ENCODE results near the gene PCYT1A. TPM values are rescaled to one million over a fixed set of nuclear protein-coding genes. Genes with fewer than 3 reads are reported as not detected.

Gene PCYT1A
- total RNA-seq, 1 donor from 2014 or later = 37.0 TPM

GRCh38 chr3:196194542-196194915 lies 93.0 kb downstream of the PCYT1A start:
- Mint-ChIP-seq H3K9me3 (ENCODE audit: unreplicated experiment) (no peaks in the 10 kb centered on the region), H3K27ac (ENCODE audit: unreplicated experiment) (no peak overlapping the region), H3K36me3 (ENCODE audit: unreplicated experiment) (no peaks in the 10 kb centered on the region), H3K27me3 (ENCODE audit: unreplicated experiment) (peaks cover 5% of the 10 kb centered on the region), H3K4me3 (ENCODE audit: unreplicated experiment) (no peak overlapping the region), H3K4me1 (ENCODE audit: low read depth, unreplicated experiment) (peaks cover 4% of the 10 kb centered on the region)
- no peak for TF ChIP-seq CTCF (IDR thresholded peaks at IDR 0.05; ENCODE audit: partially characterized antibody, unreplicated experiment)
- no peak for DNase-seq

- Mint-ChIP-seq H3K27ac (ENCODE audit: unreplicated experiment) (no peak overlapping the region), H3K27me3 (ENCODE audit: unreplicated experiment) (peaks cover 2% of the 10 kb centered on the region), H3K4me1 (ENCODE audit: low read depth, unreplicated experiment) (peaks cover 5% of the 10 kb centered on the region), H3K9me3 (ENCODE audit: unreplicated experiment) (no peaks in the 10 kb centered on the region), H3K36me3 (ENCODE audit: unreplicated experiment) (no peaks in the 10 kb centered on the region), H3K4me3 (ENCODE audit: unreplicated experiment) (no peak overlapping the region)
- no peak for TF ChIP-seq CTCF (IDR thresholded peaks at IDR 0.05; ENCODE audit: partially characterized antibody, unreplicated experiment)
- no peak for DNase-seq
Observed at GRCh38 chr3:196193736-196194541, 93.6 kb downstream of the PCYT1A start.

- TF ChIP-seq CTCF (IDR thresholded peaks at IDR 0.05; ENCODE audit: partially characterized antibody, unreplicated experiment) = no peak
- H3K9me3 Mint-ChIP-seq (ENCODE audit: unreplicated experiment) = no peaks in the 10 kb centered on the region
- DNase-seq = no peak
- H3K4me3 Mint-ChIP-seq (ENCODE audit: unreplicated experiment) = no peak overlapping the region
- H3K27me3 Mint-ChIP-seq (ENCODE audit: unreplicated experiment) = peaks cover 2% of the 10 kb centered on the region
- H3K36me3 Mint-ChIP-seq (ENCODE audit: unreplicated experiment) = no peaks in the 10 kb centered on the region
- peaks cover 5% of the 10 kb centered on the region for H3K4me1 Mint-ChIP-seq (ENCODE audit: low read depth, unreplicated experiment)
- no peak overlapping the region for H3K27ac Mint-ChIP-seq (ENCODE audit: unreplicated experiment)
Observed at GRCh38 chr3:196193133-196193735, 94.3 kb downstream of the PCYT1A start.

GRCh38 chr3:196192524-196193051 lies 94.9 kb downstream of the PCYT1A start:
- no peak overlapping the region for H3K4me3 Mint-ChIP-seq (ENCODE audit: unreplicated experiment)
- H3K27ac Mint-ChIP-seq (ENCODE audit: unreplicated experiment) = no peak overlapping the region
- TF ChIP-seq CTCF (IDR thresholded peaks at IDR 0.05; ENCODE audit: partially characterized antibody, unreplicated experiment) = no peak
- peaks cover 2% of the 10 kb centered on the region for H3K27me3 Mint-ChIP-seq (ENCODE audit: unreplicated experiment)
- peaks cover 5% of the 10 kb centered on the region for H3K4me1 Mint-ChIP-seq (ENCODE audit: low read depth, unreplicated experiment)
- peaks cover 3% of the 10 kb centered on the region for H3K9me3 Mint-ChIP-seq (ENCODE audit: unreplicated experiment)
- DNase-seq = no peak
- no peaks in the 10 kb centered on the region for H3K36me3 Mint-ChIP-seq (ENCODE audit: unreplicated experiment)

GRCh38 chr3:196192036-196192523 lies 95.4 kb downstream of the PCYT1A start:
- no peak for TF ChIP-seq CTCF (IDR thresholded peaks at IDR 0.05; ENCODE audit: partially characterized antibody, unreplicated experiment)
- no peak for DNase-seq
- H3K36me3 Mint-ChIP-seq (ENCODE audit: unreplicated experiment) = no peaks in the 10 kb centered on the region
- no peak overlapping the region for H3K4me3 Mint-ChIP-seq (ENCODE audit: unreplicated experiment)
- H3K27ac Mint-ChIP-seq (ENCODE audit: unreplicated experiment) = no peak overlapping the region
- H3K27me3 Mint-ChIP-seq (ENCODE audit: unreplicated experiment) = peaks cover 2% of the 10 kb centered on the region
- peaks cover 3% of the 10 kb centered on the region for H3K9me3 Mint-ChIP-seq (ENCODE audit: unreplicated experiment)
- H3K4me1 Mint-ChIP-seq (ENCODE audit: low read depth, unreplicated experiment) = peaks cover 8% of the 10 kb centered on the region
